ENCODE measurements around the gene PPIF. TPM values are rescaled to one million over a fixed set of nuclear protein-coding genes. Genes with fewer than 3 reads are reported as not detected.

Gene PPIF
- total RNA-seq, 1 experiment from 2014 or later, result 80.9 TPM

- no peak for TF ChIP-seq ZNF532 (CRISPR knock-in tag; IDR thresholded peaks at IDR 0.05; ENCODE audit: borderline replicate concordance)
- TF ChIP-seq IRF2 (CRISPR knock-in tag; IDR thresholded peaks at IDR 0.05; ENCODE audit: borderline replicate concordance, low read depth), result no peak
Observed at GRCh38 chr10:79339266-79339665, 8.0 kb upstream of the PPIF start (continued).

- no peak for ATAC-seq
- Mint-ChIP-seq H3K27me3 (ENCODE audit: low read depth) (peaks cover 5% of the 10 kb centered on the region), H3K36me3 (peaks cover 4% of the 10 kb centered on the region; the same call in 1 of the 2 replicates), H3K4me3 (no peak overlapping the region), H3K9me3 (peaks cover 13% of the 10 kb centered on the region), H3K27ac (no peak overlapping the region), H3K4me1 (peaks cover 13% of the 10 kb centered on the region)
- no peak for DNase-seq (ENCODE audit: low spot score)
- ChIA-PET POLR2A (no interaction called here), CTCF (no interaction called here)
- no peak for TF ChIP-seq HMGXB4 (CRISPR knock-in tag; IDR thresholded peaks at IDR 0.05)
- no peak for TF ChIP-seq CBFB (CRISPR knock-in tag; IDR thresholded peaks at IDR 0.05; ENCODE audit: low read depth)
- TF ChIP-seq ATF2 (CRISPR knock-in tag; IDR thresholded peaks at IDR 0.05; ENCODE audit: borderline replicate concordance, low read depth), result no peak
- no peak for TF ChIP-seq NFYB (CRISPR knock-in tag; conservative IDR thresholded peaks at IDR 0.05; ENCODE audit: low read depth)
- no peak for TF ChIP-seq MYBL2 (CRISPR knock-in tag; IDR thresholded peaks at IDR 0.05)
- no peak for TF ChIP-seq ARID4B (CRISPR knock-in tag; IDR thresholded peaks at IDR 0.05; ENCODE audit: borderline replicate concordance)
- TF ChIP-seq NR1H2 (CRISPR knock-in tag; IDR thresholded peaks at IDR 0.05), result no peak
- TF ChIP-seq E2F5 (CRISPR knock-in tag; IDR thresholded peaks at IDR 0.05), result no peak
- no peak for TF ChIP-seq MXD4 (CRISPR knock-in tag; IDR thresholded peaks at IDR 0.05; ENCODE audit: borderline replicate concordance)
- TF ChIP-seq ATF6 (CRISPR knock-in tag; IDR thresholded peaks at IDR 0.05), result no peak
- TF ChIP-seq PRRX2 (CRISPR knock-in tag; IDR thresholded peaks at IDR 0.05), result no peak
- TF ChIP-seq E2F4 (CRISPR knock-in tag; IDR thresholded peaks at IDR 0.05; ENCODE audit: borderline replicate concordance, low read depth), result no peak
- no peak for TF ChIP-seq MAX (CRISPR knock-in tag; IDR thresholded peaks at IDR 0.05)
- TF ChIP-seq CTCF (IDR thresholded peaks at IDR 0.05), result no peak
Observed at GRCh38 chr10:79340646-79341244, 6.5 kb upstream of the PPIF start.

Data from WTC11 (cell line).